ENCODE results near the gene WASF2. TPM values are rescaled to one million over a fixed set of nuclear protein-coding genes. Genes with fewer than 3 reads are reported as not detected.
A peak's percentile ranks its signal among the peaks of the same experiment; 100 is the strongest.

WASF2 gene
- total RNA-seq, 4 donors from 2014 or later: 53.7 to 92.8 (median 79.8) TPM

- H3K4me3 ChIP-seq: no peak overlapping the region
- no peaks in the 10 kb centered on the region for H3K36me3 ChIP-seq
- TF ChIP-seq CTCF (IDR thresholded peaks at IDR 0.05): no peak
- no peak for TF ChIP-seq POLR2A (IDR thresholded peaks at IDR 0.05)
- intact Hi-C loops (cut with DNase I): no loop called here
- DNase-seq: no peak
- 77 to 91% methylated on average over 3 of the region's 3 CpGs for WGBS, 2 donors
- H3K27me3 ChIP-seq: no peaks in the 10 kb centered on the region
- peaks cover 20 to 52% (median 27%) of the 10 kb centered on the region in 3 donors for H3K4me1 ChIP-seq
- H3K27ac ChIP-seq: peak overlapping the region; percentile 100
- H3K9me3 ChIP-seq: no peaks in the 10 kb centered on the region
These were observed 2.8 kb upstream of the WASF2 start for GRCh38 chr1:27492796-27493195.

GRCh38 chr1:27491748-27492700 is 2.1 kb upstream of the WASF2 start:
- Histone ChIP-seq H3K4me3 (peak overlapping the region in 1 of 4 donors; percentile 9), H3K36me3 (no peaks in the 10 kb centered on the region), H3K27ac (peak overlapping the region; percentile 100), H3K27me3 (no peaks in the 10 kb centered on the region), H3K4me1 (peaks cover 20 to 50% (median 28%) of the 10 kb centered on the region in 3 donors), H3K9me3 (no peaks in the 10 kb centered on the region)
- WGBS, 2 donors: 7 to 21% methylated on average over 4 of the region's 9 CpGs
- TF ChIP-seq POLR2A (IDR thresholded peaks at IDR 0.05) (no peak), CTCF (IDR thresholded peaks at IDR 0.05) (no peak)
- no peak for DNase-seq
- intact Hi-C loops (cut with DNase I): no loop called here

GRCh38 chr1:27489501-27489972 is 430 bp downstream of the WASF2 start:
- Histone ChIP-seq H3K4me3 (peak overlapping the region; percentile 86 to 99 (median 96)), H3K27ac (peak overlapping the region; percentile 100), H3K27me3 (no peaks in the 10 kb centered on the region), H3K36me3 (peaks cover 0 to 16% (median 0%) of the 10 kb centered on the region in 3 donors), H3K4me1 (peaks cover 20 to 67% (median 34%) of the 10 kb centered on the region in 3 donors), H3K9me3 (no peaks in the 10 kb centered on the region)
- TF ChIP-seq POLR2A (IDR thresholded peaks at IDR 0.05) (no peak), CTCF (IDR thresholded peaks at IDR 0.05) (no peak)
- 0 to 3% methylated on average over 8 to 11 of the region's 26 CpGs for WGBS, 2 donors
- intact Hi-C loops (cut with DNase I): loop anchor here (10.0 kb wide), 1 partner anchor 75 kb away; no protein-coding TSS in a partner anchor
- DNase-seq: no peak

- 4% methylated on average over 6 of the region's 6 CpGs for WGBS, 2 donors
- peak overlapping the region; percentile 86 to 99 (median 96) for H3K4me3 ChIP-seq
- TF ChIP-seq POLR2A (IDR thresholded peaks at IDR 0.05) (peak in 1 of 4 donors; percentile 18), CTCF (IDR thresholded peaks at IDR 0.05) (no peak)
- intact Hi-C loops (cut with DNase I): loop anchor here (10.0 kb wide), 1 partner anchor 73 kb away; no protein-coding TSS in a partner anchor
- no peak for DNase-seq
- H3K4me1 ChIP-seq: peaks cover 31 to 80% (median 44%) of the 10 kb centered on the region in 3 donors
- H3K27ac ChIP-seq: peak overlapping the region; percentile 100
- H3K9me3 ChIP-seq: no peaks in the 10 kb centered on the region
- H3K36me3 ChIP-seq: peaks cover 0 to 28% (median 0%) of the 10 kb centered on the region in 3 donors
- H3K27me3 ChIP-seq: no peaks in the 10 kb centered on the region
These were observed 1.7 kb downstream of the WASF2 start for GRCh38 chr1:27487966-27488884.

Measured in esophagus squamous epithelium (tissue), 5 donors.